HCEC 1CT (cell line): ENCODE measurements around the gene PCDHA12.
"Not testable (repeated sequence)": the region's sequence is repeated elsewhere in the genome, so short reads cannot be mapped to it uniquely, and the experiment has no call there.

ENCODE experiments used
- DNase-seq: peaks from one replicate; pipeline ENCODE4 v3.0.0-alpha.2; 2017

Gene PCDHA12, protein sequence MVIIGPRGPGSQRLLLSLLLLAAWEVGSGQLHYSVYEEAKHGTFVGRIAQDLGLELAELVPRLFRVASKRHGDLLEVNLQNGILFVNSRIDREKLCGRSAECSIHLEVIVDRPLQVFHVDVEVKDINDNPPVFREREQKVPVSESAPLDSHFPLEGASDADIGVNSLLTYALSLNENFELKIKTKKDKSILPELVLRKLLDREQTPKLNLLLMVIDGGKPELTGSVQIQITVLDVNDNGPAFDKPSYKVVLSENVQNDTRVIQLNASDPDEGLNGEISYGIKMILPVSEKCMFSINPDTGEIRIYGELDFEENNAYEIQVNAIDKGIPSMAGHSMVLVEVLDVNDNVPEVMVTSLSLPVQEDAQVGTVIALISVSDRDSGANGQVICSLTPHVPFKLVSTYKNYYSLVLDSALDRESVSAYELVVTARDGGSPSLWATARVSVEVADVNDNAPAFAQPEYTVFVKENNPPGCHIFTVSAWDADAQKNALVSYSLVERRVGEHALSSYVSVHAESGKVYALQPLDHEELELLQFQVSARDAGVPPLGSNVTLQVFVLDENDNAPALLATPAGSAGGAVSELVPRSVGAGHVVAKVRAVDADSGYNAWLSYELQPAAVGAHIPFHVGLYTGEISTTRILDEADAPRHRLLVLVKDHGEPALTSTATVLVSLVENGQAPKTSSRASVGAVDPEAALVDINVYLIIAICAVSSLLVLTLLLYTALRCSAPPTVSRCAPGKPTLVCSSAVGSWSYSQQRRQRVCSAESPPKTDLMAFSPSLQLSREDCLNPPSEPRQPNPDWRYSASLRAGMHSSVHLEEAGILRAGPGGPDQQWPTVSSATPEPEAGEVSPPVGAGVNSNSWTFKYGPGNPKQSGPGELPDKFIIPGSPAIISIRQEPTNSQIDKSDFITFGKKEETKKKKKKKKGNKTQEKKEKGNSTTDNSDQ

DNA sequence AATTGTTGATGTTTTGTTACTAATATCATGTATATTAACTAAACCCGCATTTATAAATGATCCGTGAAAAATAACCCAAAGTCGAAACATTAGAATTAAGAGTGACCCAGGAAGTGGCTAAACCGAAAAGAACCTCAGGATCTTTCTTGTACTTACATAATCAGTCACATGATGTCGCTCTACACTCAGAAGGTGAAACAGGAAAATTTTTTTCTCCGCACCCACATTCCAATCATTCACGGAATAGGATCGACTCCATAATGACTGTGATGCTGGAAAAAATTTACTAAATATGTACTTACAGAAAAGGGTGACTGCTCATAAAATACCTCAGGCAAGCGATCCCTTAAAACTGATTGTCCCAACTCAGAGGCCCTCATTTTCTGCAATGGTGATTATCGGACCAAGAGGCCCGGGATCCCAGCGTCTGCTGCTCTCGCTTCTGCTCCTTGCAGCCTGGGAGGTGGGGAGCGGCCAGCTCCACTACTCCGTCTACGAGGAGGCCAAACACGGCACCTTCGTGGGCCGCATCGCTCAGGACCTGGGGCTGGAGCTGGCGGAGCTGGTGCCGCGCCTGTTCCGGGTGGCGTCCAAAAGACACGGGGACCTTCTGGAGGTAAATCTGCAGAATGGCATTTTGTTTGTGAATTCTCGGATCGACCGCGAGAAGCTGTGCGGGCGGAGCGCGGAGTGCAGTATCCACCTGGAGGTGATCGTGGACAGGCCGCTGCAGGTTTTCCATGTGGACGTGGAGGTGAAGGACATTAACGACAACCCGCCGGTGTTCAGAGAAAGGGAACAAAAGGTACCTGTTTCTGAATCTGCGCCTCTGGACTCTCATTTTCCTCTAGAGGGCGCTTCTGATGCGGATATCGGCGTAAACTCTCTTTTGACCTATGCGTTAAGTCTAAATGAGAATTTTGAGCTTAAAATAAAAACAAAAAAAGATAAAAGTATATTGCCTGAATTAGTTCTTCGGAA lies at the start of gene PCDHA12:
PCDHA12 (plus strand) TSS at position 224 of the 981 bp plus-strand sequence; CDS start at position 389, 165 bp downstream.
- DNase-seq: no peak

DNA sequence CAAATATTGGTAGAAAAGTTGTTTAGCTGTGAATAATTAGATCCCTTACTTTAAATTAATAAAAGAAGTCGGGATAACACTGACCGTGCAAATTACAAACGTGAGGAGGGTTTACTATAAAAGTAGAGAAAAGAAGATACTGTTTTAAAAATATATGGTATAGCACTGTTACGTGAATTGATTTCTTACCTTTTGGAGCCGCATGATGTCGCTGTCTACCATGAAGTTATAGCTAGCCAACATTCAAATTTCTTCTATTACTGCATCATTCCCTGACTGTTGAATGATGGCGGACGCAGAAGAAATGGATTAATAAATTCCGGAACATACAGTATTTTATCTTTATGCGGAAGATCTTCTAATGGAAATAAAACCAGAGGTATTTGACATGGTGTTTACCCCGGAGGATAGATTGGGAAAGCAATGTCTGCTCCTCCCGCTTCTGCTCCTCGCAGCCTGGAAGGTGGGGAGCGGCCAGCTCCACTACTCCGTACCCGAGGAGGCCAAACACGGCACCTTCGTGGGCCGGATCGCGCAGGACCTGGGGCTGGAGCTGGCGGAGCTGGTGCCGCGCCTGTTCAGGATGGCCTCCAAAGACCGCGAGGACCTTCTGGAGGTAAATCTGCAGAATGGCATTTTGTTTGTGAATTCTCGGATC lies 47.3 kb upstream of the PCDHA12 start, which contains the start of gene PCDHA6:
PCDHA6 (plus strand) TSS at position 257 of the 658 bp plus-strand sequence; CDS start at position 389, 132 bp downstream.
- DNase-seq: no peak

DNA sequence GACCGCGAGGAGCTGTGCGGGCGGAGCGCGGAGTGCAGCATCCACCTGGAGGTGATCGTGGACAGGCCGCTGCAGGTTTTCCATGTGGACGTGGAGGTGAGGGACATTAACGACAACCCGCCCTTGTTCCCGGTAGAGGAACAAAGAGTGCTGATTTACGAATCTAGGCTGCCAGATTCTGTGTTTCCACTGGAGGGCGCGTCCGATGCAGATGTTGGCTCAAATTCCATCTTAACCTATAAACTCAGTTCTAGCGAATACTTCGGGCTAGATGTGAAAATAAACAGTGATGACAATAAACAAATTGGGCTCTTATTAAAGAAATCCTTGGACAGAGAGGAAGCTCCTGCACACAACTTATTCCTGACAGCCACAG lies 46.8 kb upstream of the PCDHA12 start:
- no peak for DNase-seq

DNA sequence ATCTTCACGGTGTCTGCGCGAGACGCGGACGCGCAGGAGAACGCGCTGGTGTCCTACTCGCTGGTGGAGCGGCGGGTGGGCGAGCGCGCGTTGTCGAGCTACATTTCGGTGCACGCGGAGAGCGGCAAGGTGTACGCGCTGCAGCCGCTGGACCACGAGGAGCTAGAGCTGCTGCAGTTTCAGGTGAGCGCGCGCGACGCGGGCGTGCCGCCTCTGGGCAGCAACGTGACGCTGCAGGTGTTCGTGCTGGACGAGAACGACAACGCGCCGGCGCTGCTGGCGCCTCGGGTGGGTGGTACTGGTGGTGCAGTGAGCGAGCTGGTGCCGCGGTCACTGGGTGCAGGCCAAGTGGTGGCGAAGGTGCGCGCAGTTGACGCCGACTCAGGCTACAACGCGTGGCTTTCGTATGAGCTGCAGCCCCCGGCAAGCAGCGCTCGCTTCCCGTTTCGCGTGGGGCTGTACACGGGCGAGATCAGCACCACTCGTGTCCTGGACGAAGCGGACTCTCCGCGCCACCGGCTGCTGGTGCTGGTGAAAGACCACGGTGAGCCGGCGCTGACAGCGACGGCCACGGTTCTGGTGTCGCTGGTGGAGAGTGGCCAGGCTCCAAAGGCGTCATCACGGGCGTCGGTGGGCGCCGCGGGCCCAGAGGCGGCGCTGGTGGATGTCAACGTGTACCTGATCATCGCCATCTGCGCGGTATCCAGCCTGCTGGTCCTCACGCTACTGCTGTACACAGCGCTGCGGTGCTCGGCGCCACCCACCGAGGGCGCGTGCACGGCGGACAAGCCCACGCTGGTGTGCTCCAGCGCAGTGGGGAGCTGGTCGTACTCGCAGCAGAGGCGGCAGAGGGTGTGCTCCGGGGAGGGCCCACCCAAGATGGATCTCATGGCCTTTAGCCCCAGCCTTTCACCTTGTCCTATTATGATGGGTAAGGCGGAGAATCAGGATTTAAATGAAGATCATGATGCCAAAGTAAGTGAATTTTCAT lies 45.3 kb upstream of the PCDHA12 start:
- not testable (repeated sequence) for DNase-seq

DNA sequence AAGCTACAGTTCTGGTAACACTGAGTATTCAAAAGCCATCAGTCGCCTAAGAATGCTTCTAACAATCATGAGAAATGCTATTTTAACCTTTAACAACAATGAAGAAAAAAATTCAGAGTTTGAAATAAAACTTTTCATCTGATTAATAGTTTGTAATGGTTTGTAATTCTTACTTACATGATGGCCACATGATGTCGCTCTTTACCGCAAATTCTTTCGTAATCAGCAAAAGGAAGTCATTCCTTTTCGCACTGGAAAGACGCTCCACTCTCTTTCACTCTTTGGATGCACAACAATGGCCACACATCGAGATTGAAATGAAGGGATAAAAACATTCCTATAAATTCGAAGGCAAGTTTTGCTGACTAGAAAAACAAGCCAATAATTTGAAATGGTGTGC lies 41.1 kb upstream of the PCDHA12 start, which contains the start of gene PCDHA7:
PCDHA7 (plus strand) TSS at position 277 of the 400 bp plus-strand sequence; CDS start at position 392, 115 bp downstream.
- DNase-seq: no peak

DNA sequence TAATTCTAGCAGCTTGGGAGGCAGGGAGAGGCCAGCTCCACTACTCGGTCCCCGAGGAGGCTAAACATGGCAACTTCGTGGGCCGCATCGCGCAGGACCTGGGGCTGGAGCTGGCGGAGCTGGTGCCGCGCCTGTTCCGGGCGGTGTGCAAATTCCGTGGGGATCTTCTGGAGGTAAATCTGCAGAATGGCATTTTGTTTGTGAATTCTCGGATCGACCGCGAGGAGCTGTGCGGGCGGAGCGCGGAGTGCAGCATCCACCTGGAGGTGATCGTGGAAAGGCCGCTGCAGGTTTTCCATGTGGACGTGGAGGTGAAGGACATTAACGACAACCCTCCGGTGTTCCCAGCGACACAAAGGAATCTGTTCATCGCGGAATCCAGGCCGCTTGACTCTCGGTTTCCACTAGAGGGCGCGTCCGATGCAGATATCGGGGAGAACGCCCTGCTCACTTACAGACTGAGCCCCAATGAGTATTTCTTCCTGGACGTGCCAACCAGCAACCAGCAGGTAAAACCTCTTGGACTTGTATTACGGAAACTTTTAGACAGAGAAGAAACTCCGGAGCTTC lies 40.6 kb upstream of the PCDHA12 start:
- DNase-seq: not testable (repeated sequence)

DNA sequence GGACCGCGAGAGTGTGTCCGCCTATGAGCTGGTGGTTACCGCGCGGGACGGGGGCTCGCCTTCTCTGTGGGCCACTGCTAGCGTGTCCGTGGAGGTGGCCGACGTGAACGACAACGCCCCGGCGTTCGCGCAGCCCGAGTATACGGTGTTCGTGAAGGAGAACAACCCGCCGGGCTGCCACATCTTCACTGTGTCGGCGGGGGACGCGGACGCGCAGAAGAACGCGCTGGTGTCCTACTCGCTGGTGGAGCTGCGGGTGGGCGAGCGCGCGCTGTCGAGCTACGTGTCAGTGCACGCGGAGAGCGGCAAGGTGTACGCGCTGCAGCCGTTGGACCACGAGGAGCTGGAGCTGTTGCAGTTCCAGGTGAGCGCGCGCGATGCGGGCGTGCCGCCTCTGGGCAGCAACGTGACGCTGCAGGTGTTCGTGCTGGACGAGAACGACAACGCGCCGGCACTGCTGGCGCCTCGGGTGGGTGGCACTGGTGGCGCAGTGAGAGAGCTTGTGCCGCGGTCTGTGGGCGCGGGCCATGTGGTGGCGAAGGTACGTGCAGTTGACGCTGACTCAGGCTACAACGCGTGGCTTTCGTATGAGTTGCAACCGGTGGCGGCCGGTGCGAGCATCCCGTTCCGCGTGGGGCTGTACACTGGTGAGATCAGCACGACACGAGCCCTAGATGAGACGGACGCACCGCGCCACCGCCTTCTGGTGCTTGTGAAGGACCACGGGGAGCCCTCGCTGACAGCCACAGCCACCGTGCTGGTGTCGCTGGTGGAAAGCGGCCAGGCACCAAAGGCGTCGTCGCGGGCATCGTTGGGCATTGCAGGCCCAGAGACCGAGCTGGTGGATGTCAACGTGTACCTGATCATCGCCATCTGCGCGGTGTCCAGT lies 39.2 kb upstream of the PCDHA12 start:
- no peak for DNase-seq

DNA sequence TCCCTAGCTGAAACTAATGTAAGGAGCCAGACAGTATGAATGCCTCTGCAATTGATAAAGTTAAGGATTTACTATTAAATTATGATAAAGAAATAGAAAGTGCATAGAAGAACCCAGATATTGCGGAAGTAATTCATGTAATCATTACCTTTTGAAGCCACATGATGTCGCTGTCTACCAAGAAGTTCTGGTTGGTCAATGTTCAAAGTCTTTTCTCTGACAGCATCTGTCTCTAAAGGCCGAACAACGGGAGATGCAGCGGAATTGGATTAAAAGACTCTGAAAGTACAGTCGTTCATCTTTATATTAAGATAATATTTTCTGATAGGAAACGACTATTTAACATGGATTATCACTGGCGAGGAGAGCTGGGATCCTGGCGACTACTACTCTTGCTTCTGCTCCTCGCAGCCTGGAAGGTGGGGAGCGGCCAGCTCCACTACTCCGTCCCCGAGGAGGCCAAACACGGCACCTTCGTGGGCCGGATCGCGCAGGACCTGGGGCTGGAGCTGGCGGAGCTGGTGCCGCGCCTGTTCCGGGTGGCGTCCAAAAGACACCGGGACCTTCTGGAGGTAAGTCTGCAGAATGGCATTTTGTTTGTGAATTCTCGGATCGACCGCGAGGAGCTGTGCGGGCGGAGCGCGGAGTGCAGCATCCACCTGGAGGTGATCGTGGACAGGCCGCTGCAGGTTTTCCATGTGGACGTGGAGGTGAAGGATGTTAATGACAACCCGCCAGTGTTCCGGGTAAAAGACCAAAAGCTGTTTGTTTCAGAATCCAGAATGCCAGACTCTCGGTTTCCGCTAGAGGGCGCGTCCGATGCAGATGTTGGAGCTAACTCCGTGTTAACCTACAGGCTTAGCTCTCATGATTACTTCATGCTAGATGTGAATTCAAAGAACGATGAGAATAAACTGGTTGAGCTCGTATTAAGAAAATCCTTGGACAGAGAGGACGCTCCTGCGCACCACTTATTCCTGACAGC lies 33.8 kb upstream of the PCDHA12 start, which contains the start of gene PCDHA8:
PCDHA8 (plus strand) TSS at position 210 of the 985 bp plus-strand sequence; CDS start at position 345, 135 bp downstream.
- no peak for DNase-seq

DNA sequence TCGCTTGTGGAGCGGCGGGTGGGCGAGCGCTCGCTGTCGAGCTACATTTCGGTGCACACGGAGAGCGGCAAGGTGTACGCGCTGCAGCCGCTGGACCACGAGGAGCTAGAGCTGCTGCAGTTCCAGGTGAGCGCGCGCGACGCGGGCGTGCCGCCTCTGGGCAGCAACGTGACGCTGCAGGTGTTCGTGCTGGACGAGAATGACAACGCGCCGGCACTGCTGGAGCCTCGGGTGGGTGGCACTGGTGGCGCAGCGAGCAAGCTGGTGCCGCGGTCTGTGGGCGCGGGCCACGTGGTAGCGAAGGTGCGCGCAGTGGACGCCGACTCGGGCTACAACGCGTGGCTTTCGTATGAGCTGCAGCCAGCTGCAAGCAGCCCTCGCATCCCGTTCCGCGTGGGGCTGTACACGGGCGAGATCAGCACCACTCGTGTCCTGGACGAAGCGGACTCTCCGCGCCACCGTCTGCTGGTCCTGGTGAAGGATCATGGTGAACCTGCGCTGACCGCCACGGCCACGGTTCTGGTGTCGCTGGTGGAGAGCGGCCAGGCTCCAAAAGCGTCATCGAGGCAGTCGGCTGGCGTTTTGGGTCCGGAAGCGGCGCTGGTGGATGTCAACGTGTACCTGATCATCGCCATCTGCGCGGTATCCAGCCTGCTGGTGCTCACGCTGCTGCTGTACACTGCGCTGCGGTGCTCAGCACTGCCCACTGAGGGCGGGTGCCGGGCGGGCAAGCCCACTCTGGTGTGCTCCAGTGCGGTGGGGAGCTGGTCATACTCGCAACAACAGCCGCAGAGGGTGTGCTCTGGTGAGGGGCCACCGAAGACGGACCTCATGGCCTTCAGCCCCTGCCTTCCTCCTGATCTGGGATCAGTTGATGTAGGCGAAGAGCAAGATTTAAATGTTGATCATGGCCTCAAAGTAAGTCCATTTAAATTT lies 32.0 kb upstream of the PCDHA12 start:
- DNase-seq: no peak

DNA sequence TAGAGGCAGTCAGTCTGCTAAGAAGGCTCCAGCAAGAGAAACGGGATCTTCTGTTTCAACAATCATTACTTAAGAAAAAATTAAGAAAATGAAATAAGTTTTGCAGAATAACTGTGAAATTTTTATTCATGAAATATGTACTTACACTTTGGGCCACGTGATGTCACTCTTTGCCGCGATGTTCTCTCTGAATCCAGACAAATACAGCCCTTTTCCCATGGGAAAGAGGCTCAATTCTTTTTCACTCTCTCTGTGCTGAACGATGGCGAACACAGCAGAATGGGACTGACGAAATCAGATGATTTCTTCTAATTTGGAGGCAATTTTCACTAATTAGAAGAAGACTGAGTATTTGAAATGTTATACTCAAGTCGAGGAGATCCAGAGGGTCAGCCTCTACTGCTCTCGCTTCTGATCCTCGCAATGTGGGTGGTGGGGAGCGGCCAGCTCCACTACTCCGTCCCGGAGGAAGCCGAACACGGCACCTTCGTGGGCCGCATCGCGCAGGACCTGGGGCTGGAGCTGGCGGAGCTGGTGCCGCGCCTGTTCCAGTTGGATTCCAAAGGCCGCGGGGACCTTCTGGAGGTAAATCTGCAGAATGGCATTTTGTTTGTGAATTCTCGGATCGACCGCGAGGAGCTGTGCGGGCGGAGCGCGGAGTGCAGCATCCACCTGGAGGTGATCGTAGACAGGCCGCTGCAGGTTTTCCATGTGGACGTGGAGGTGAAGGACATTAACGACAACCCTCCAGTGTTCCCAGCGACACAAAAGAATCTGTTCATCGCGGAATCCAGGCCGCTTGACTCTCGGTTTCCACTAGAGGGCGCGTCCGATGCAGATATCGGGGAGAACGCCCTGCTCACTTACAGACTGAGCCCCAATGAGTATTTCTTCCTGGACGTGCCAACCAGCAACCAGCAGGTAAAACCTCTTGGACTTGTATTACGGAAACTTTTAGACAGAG lies 26.7 kb upstream of the PCDHA12 start, which contains the start of gene PCDHA9:
PCDHA9 (plus strand) TSS at position 244 of the 964 bp plus-strand sequence; CDS start at position 358, 114 bp downstream.
- not testable (repeated sequence) for DNase-seq

DNA sequence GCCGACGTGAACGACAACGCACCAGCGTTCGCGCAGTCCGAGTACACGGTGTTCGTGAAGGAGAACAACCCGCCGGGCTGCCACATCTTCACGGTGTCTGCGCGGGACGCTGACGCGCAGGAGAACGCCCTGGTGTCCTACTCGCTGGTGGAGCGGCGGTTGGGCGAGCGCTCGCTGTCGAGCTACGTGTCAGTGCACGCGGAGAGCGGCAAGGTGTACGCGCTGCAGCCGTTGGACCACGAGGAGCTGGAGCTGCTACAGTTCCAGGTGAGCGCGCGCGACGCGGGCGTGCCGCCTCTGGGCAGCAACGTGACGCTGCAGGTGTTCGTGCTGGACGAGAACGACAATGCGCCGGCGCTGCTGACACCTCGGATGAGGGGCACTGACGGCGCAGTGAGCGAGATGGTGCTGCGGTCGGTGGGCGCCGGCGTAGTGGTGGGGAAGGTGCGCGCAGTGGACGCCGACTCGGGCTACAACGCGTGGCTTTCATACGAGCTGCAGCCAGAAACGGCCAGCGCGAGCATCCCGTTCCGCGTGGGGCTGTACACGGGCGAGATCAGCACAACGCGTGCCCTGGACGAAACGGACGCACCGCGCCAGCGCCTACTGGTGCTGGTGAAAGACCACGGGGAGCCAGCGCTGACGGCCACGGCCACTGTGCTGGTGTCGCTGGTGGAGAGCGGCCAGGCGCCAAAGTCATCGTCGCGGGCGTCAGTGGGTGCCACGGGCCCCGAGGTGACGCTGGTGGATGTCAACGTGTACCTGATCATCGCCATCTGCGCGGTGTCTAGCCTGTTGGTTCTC lies 25.1 kb upstream of the PCDHA12 start:
- not testable (repeated sequence) for DNase-seq

DNA sequence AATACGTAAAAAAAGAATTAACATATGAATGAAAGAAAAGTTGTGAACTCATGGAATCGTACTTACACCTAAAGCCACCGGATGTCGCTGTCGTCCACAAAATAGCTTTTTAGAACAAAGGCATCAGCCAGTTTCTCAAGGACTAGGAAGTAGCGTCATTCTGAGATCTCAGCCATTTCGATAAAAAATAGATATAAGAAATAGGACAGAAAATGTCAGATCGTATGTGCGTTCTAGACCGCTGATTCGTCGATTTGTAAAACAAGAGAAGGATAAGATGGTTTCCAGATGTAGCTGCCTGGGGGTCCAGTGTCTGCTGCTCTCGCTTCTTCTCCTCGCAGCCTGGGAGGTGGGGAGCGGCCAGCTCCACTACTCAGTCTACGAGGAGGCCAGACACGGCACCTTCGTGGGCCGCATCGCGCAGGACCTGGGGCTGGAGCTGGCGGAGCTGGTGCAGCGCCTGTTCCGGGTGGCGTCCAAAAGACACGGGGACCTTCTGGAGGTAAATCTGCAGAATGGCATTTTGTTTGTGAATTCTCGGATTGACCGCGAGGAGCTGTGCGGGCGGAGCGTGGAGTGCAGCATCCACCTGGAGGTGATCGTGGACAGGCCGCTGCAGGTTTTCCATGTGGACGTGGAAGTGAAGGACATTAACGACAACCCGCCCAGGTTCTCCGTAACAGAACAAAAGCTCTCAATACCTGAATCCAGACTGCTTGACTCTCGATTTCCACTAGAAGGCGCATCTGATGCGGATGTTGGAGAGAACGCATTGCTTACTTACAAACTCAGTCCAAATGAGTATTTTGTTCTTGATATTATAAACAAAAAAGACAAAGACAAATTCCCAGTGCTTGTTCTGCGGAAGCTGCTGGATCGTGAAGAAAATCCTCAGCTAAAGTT lies 19.1 kb upstream of the PCDHA12 start, which contains the start of gene PCDHA10:
PCDHA10 (plus strand) TSS at position 126 of the 903 bp plus-strand sequence; CDS start at position 278, 152 bp downstream.
- no peak for DNase-seq
